EL (cell line): ENCODE results near the gene ZBTB7C.

Experiments used
- DNase-seq: peaks from one replicate; pipeline ENCODE4 v3.0.0-alpha.2; 2016

Gene ZBTB7C

GRCh38 chr18:48159816-48160215, 249.4 kb downstream of the ZBTB7C start:
- no peak for DNase-seq

GRCh38 chr18:48158721-48159120, 250.5 kb downstream of the ZBTB7C start:
- no peak for DNase-seq

DNA sequence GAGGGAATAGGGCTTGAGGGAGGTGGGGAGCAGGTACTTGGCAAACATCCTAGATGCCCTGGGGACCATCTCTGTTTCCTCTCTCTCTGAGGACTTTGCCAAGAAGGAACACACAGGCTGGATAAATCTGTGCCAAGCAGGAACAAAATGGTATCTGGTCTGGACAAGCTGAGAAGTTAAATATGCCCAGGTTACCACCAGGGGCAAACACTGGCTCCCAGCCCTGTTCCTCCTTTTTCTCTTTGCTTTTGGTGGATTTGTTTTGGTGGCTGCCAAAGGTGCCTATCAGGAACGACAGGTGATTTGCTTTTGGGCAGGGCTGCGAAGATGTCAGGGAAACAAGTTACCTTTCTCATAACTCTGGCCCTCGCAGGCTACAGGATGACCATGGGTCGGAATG, 251.2 kb downstream of the ZBTB7C start:
- no peak for DNase-seq

DNA sequence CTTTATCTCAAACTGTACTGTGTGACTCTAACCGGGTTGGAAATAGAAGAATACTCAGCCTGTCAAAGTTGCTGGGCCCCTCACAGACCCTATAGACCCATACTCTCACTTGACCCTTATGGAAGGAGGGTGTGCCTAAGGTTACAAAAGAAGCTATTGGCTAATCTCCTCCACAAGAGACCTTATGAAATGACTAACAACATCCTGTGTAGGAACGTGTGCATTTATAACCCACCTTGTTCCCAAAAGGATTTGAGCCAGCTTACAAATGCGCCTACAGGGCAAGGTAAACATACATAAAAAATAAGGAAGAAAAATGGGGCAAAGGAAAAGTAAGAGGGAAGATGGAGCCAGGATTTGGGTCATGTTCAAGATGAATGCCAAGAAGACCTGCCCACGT, 253.3 kb downstream of the ZBTB7C start:
- no peak for DNase-seq

DNA sequence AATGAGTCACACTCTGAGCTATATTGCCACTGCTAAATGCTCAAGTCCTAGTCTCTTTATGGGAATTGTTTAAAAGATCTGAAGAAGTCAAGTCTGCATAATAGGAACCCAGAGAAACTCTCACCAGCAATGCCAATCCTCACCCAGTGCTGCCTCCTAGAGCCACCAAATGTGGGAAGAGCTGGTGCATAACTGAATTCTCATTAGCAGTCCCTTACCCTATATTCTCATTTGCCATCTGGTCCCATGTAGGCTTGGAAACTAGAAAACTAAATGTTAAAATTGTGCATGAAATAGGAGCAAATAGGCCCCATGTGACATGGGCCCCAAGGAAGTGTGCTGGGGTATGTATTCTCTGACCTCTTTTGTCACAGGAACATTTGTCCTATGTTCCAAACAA, 254.4 kb downstream of the ZBTB7C start:
- no peak for DNase-seq

- peak; percentile 68 for DNase-seq
Measured at GRCh38 chr18:48153613-48154481, 255.3 kb downstream of the ZBTB7C start.

- peak; percentile 46 for DNase-seq
Measured at GRCh38 chr18:48152549-48152948, 256.6 kb downstream of the ZBTB7C start.

DNA sequence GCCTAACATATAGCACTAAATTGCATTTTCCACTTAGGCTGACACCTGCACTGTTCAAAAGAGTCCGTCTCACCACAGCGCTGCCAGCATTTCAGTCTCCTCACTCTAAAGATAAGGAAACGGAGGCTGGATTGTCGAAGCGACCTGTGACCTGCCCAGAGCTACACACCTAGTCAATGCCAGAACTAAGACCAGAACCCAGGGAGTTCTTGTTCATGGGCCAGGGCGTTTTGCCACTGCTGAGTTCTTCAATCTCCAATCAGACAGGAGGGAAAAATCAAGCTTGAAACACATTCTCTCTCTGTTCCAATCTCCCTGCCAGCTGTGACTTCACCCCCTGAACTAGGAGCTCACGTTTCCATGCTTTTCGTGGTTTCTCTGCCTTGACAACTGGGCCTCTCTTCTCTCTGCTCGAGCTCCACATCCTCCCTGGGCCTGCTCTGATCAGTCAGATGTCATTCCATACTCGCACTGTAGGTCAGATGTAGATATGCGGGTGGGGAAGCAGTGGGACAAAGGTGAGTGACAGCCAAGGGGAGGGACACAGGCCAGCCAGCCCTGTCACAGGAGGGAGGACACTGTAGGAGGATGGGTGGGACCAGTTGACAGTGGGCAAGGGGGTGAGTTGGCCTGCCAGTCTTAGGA, 257.6 kb downstream of the ZBTB7C start:
- no peak for DNase-seq

DNA sequence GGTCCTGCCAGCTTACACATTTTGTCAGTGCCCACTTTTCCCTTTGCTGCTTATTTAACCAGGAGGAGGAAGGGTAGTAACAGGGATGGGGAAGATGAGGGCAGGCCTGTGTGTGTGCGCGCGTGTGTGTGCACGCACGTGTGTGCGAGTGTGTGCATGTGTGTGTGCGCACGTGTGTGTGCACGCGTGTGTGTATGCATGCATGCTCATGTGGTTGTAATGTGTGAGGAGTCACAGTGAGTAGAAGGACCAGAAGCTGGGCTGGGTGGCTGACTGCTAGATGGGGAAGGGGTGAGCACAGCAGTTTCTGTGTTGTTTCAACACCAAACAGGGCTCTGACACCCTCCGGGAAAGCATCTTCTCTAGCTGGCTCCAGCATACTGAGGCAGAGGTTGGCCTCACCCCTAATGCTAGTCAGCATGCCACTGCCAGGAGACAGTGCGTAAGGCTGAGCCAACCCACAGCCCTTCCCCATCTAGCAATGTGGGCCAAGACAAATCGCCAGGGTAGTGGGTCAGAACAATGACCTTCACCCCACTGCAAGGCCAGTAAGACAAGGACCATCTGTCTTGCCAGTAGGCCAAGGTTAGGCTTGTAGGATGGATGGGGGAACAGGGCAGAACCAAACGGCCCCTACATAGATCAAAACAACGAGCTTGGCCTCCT, 260.0 kb downstream of the ZBTB7C start:
- no peak for DNase-seq

DNA sequence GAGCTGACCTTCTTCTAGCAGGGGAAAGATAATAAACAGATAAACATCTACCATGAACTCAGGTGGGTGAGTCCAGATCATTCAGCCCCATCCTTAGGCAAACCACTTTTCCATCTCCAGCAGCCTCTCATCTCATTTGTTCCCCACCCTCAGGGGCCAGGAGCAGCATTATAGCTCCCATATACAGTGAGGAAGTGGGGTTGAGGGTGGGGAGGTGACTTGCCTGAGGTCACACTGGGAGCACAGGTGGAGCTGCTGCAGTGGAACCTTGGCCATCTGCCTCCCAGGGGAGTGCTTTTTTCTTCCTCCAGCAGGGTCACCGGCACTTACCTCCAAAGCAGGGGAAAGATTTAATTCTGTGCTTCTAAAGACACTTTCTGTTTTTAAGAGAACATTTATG, 266.2 kb downstream of the ZBTB7C start:
- no peak for DNase-seq

DNA sequence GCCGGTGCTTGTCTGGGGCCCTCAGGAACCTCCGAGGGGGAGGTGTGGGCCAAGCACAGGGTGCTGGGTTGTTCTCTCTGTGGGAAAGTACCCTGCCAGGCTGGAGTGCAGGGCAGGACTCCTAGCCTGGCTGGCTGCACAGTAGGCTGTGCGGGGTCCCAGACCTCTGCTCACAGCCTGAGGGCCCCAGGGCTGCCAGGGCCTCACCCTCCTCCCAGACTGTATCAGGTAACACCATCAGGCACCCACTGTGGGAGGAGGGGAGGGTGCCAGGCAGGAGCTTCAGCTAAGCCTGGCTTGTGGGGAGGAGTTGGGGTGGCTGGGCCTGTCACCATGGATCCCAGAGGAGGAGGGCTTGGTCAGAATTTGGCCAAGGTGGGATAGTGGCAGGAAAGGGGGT, 266.8 kb downstream of the ZBTB7C start:
- DNase-seq: no peak

GRCh38 chr18:48140731-48141130, 268.5 kb downstream of the ZBTB7C start:
- no peak for DNase-seq

DNA sequence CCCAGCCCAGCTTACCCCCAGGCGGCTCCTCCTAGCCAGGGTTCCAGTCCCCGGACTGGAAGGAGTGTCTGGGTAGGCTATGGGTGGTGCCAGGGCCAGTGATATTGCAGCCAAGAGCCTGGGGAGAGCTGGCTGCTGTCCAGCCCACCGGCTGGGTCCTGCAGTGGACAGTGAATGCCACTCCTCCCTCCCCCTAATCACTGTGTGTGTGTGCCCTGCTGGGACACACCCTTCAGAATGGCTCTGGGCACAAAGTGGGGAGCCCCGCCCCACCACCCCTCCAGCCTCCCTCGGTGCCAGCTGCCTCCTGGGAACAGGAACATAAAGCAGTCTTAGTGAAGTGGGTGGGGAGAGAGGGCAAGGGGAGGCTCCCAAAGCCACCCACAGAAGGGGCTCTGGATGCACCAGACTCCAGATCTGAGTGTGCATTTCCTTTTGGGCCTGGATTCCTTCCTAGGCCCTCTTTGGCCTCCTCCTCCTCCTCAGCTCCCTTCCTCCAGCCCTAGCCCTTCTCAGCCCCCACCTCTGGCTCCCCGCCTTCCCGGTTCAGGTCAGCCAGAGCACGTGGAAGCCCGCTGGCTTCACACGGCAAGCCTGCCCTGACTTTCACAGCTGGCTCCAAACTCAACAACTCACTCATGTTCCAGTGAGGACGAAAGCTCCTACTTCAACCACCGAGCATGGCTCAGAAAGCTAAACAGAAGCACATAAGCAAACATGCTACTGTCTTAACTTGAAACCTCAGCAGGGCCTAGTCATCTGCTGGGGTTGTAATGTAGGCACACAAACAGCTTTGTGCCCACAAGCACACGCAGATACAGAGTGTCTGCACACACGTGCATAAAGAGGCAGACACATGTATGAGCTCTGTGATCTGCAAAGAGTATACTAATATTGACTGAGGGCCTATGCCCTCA, 269.5 kb downstream of the ZBTB7C start:
- DNase-seq: no peak

- no peak for DNase-seq
Measured at GRCh38 chr18:48138660-48139430, 270.3 kb downstream of the ZBTB7C start.

- DNase-seq: no peak
Measured at GRCh38 chr18:48138210-48138609, 271.0 kb downstream of the ZBTB7C start.

- no peak for DNase-seq
Measured at GRCh38 chr18:48137374-48138081, 271.7 kb downstream of the ZBTB7C start.

GRCh38 chr18:48136827-48137373, 272.3 kb downstream of the ZBTB7C start:
- DNase-seq: no peak

- no peak for DNase-seq
Measured at GRCh38 chr18:48136051-48136826, 272.9 kb downstream of the ZBTB7C start.

DNA sequence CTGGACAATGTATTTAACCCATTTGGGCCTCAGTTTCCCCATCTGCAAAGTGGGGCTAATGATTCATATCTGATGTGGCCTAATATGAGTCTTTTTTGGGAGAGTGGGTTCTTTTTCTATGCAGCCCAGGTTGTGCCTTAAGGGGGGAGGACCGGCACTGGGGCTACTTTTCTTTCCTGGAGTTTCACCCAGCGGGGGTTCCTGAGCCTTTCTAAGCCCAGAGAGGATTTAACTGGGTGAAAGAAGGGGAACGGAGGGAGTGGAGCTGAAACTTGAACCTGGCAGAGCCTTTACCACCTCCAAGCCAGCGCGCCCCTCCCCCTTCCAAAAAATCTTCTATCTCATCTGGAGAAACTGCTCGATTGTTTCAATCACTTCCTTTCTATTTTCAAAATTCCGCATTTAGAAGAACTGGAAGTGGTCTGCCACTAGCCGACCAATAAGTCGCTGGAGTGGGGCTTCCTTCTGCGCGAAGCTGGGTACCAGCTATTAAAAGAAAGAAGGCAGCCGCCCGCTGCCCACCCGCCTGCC, 273.7 kb downstream of the ZBTB7C start:
- DNase-seq: no peak

- DNase-seq: no peak
Measured at GRCh38 chr18:48134609-48135008, 274.6 kb downstream of the ZBTB7C start.
